ENCODE measurements around the gene EIF3B. TPM values are rescaled to one million over a fixed set of nuclear protein-coding genes. Genes with fewer than 3 reads are reported as not detected.
"Not testable (repeated sequence)": the region's sequence is repeated elsewhere in the genome, so short reads cannot be mapped to it uniquely, and the experiment has no call there.

EIF3B gene
- total RNA-seq, 3 donors from 2014 or later = 111 to 122 (median 115) TPM

- TF ChIP-seq POLR2A (IDR thresholded peaks at IDR 0.05) (no peak), POLR2AphosphoS5 (IDR thresholded peaks at IDR 0.05) (no peak)
- TF ChIP-seq, protein P1, sequence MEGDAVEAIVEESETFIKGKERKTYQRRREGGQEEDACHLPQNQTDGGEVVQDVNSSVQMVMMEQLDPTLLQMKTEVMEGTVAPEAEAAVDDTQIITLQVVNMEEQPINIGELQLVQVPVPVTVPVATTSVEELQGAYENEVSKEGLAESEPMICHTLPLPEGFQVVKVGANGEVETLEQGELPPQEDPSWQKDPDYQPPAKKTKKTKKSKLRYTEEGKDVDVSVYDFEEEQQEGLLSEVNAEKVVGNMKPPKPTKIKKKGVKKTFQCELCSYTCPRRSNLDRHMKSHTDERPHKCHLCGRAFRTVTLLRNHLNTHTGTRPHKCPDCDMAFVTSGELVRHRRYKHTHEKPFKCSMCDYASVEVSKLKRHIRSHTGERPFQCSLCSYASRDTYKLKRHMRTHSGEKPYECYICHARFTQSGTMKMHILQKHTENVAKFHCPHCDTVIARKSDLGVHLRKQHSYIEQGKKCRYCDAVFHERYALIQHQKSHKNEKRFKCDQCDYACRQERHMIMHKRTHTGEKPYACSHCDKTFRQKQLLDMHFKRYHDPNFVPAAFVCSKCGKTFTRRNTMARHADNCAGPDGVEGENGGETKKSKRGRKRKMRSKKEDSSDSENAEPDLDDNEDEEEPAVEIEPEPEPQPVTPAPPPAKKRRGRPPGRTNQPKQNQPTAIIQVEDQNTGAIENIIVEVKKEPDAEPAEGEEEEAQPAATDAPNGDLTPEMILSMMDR (IDR thresholded peaks at IDR 0.05) = no peak
- peaks cover 0 to 16% of the 10 kb centered on the region in 2 donors for H3K4me1 ChIP-seq
Observed at GRCh38 chr7:2411815-2412586, 57.4 kb downstream of the EIF3B start.

DNA sequence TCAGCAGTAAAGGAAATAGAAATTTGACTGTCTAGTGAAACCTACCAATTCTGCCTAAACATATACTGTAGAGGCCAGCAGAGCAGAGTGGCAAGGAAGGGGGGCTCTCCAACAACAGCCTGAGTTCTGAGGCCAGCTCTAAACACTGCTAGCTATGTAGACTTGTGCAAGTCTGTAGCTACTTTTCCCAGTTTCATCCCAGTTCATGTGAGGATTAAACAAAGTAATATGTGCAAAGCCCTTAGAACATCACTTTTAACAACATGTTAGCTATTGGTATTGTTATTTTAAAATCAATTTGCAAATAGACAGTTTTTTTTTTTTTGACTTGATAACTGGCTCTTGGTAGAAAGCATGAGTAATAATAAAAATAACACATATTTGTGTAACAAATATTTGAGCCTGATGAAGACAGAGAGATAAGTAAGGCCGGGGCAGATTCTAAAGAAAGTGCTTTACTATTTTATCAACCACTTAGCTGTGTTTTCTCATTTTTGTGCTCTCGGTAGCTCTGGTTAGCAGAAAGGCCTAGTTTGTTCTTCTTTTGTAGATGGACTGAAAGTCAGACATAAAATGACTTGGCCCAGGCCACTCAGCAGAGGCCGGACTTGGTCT, 58.1 kb downstream of the EIF3B start:
- Histone ChIP-seq H3K27ac (peak overlapping the region; percentile 8 to 52), H3K4me1 (peaks cover 0 to 15% of the 10 kb centered on the region in 2 donors)
- intact Hi-C loops (cut with DNase I; ENCODE audit: low total_unique reads) = no loop called here

More at GRCh38 chr7:2411815-2412586, 57.4 kb downstream of the EIF3B start:
- intact Hi-C loops (cut with DNase I; ENCODE audit: low total_unique reads) = no loop called here
- DNase-seq (ENCODE audit: low spot score in 2 of 2) = no peak
- H3K4me3 ChIP-seq = no peak overlapping the region
- H3K27me3 ChIP-seq = no peaks in the 10 kb centered on the region
- H3K27ac ChIP-seq = peak overlapping the region; percentile 8 to 52
- H3K9me3 ChIP-seq = no peaks in the 10 kb centered on the region
- H3K36me3 ChIP-seq = no peaks in the 10 kb centered on the region

DNA sequence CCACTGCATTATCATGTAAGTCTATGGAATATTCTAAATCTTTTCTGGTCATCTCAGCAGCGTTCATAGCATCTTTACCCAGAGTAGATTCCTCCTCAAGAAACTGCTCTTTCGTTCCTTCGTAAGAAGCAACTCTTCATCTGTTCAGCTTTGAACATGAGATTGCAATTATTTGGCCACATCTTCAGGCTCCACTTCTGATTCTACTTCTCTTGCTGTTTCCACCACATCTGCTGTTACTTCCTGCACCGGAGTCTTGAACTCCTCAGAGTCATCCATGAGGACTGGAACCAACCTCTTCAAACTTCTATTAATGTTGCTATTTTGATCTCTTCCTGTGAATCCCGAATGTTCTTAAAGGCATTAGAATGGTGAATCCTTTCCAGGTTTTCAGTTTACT, 61.4 kb downstream of the EIF3B start:
- H3K4me3 ChIP-seq = no peak overlapping the region
- no peak overlapping the region for H3K27ac ChIP-seq
- peaks cover 0 to 20% of the 10 kb centered on the region in 2 donors for H3K4me1 ChIP-seq
- TF ChIP-seq POLR2A (IDR thresholded peaks at IDR 0.05) = no peak
- no peak for TF ChIP-seq POLR2AphosphoS5 (IDR thresholded peaks at IDR 0.05)
- TF ChIP-seq, protein P1 (IDR thresholded peaks at IDR 0.05) = no peak
- H3K9me3 ChIP-seq = no peaks in the 10 kb centered on the region
- H3K36me3 ChIP-seq = no peaks in the 10 kb centered on the region
- intact Hi-C loops (cut with DNase I; ENCODE audit: low total_unique reads) = no loop called here
- H3K27me3 ChIP-seq = no peaks in the 10 kb centered on the region
- DNase-seq (ENCODE audit: low spot score in 2 of 2) = no peak

More for the DNA sequence above, 58.1 kb downstream of the EIF3B start:
- DNase-seq (ENCODE audit: low spot score in 2 of 2) = no peak
- Histone ChIP-seq H3K9me3 (no peaks in the 10 kb centered on the region), H3K27me3 (no peaks in the 10 kb centered on the region), H3K36me3 (no peaks in the 10 kb centered on the region), H3K4me3 (no peak overlapping the region)
- TF ChIP-seq POLR2A (IDR thresholded peaks at IDR 0.05) = no peak
- TF ChIP-seq, protein P1 (IDR thresholded peaks at IDR 0.05) = no peak
- no peak for TF ChIP-seq POLR2AphosphoS5 (IDR thresholded peaks at IDR 0.05)

- H3K9me3 ChIP-seq = no peaks in the 10 kb centered on the region
- intact Hi-C loops (cut with DNase I; ENCODE audit: low total_unique reads) = no loop called here
- H3K27ac ChIP-seq = no peak overlapping the region
- no peaks in the 10 kb centered on the region for H3K36me3 ChIP-seq
- H3K4me1 ChIP-seq = peaks cover 0 to 20% of the 10 kb centered on the region in 2 donors
- no peaks in the 10 kb centered on the region for H3K27me3 ChIP-seq
- TF ChIP-seq, protein P1 (IDR thresholded peaks at IDR 0.05) = no peak
- no peak for TF ChIP-seq POLR2A (IDR thresholded peaks at IDR 0.05)
- no peak for TF ChIP-seq POLR2AphosphoS5 (IDR thresholded peaks at IDR 0.05)
- DNase-seq (ENCODE audit: low spot score in 2 of 2) = no peak
- no peak overlapping the region for H3K4me3 ChIP-seq
Observed at GRCh38 chr7:2416650-2417049, 62.0 kb downstream of the EIF3B start.

DNA sequence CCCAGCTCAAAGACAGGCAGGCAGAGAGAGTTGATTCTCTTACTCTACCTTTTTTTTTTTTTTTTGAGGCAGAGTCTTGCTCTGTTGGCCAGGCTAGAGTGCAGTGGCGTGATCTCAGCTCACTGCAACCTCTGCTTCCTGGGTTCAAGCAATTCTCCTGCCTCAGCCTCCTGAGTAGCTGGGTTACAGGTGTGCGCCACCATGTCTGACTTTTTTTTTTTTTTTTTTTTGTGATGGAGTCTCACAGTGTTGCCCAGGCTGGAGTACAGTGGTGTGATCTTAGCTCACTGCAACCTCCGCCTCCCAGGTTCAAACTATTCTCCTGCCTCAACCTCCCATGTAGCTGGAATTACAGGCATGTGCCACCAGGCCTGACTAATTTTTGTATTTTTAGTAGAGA, 62.6 kb downstream of the EIF3B start:
- H3K36me3 ChIP-seq; H3K4me3 ChIP-seq; DNase-seq (ENCODE audit: low spot score in 2 of 2); H3K9me3 ChIP-seq; H3K27me3 ChIP-seq; H3K27ac ChIP-seq; intact Hi-C loops (cut with DNase I; ENCODE audit: low total_unique reads): not testable (repeated sequence)
- peaks cover 0 to 14% of the 10 kb centered on the region in 2 donors for H3K4me1 ChIP-seq
